Nephron progenitor cell (in vitro differentiated cells): ENCODE results near the gene CRYBG2.

Experiments
- DNase-seq: peaks from one replicate; pipeline ENCODE4 v3.0.0; 2021
- H3K27ac Mint-ChIP-seq: 2 replicates; pipeline ENCODE4 v1.8.0; 2021; ENCODE audit warnings: mild to moderate bottlenecking, moderate library complexity, mixed read lengths
- H3K27me3 Mint-ChIP-seq: 2 replicates; pipeline ENCODE4 v1.8.0; 2021; ENCODE audit warnings: mild to moderate bottlenecking, low read depth, mixed read lengths; ENCODE audit not compliant: poor library complexity
- H3K36me3 Mint-ChIP-seq: 2 replicates; pipeline ENCODE4 v1.8.0; 2021; ENCODE audit warnings: low read depth, mixed read lengths
- H3K4me1 Mint-ChIP-seq: 2 replicates; pipeline ENCODE4 v1.8.0; 2021; ENCODE audit warnings: mixed read lengths
- H3K4me3 Mint-ChIP-seq: 2 replicates; pipeline ENCODE4 v1.8.0; 2021; ENCODE audit warnings: mild to moderate bottlenecking, moderate library complexity, mixed read lengths
- H3K9me3 Mint-ChIP-seq: 2 replicates; pipeline ENCODE4 v1.8.0; 2021; ENCODE audit warnings: mild to moderate bottlenecking, moderate library complexity, mixed read lengths
- CTCF ChIP-seq: fragments of 200-600 bp; sonication (generic); IDR thresholded peaks from 2 replicates; pipeline ENCODE4 v1.5.0; 2021; ENCODE audit warnings: antibody characterized with exemption

The CRYBG2 gene

GRCh38 chr1:26321315-26322041 is 32.5 kb downstream of the CRYBG2 start:
- no peak overlapping the region for H3K4me3 Mint-ChIP-seq
- TF ChIP-seq CTCF, result peak; percentile 74
- H3K27ac Mint-ChIP-seq, result no peak overlapping the region
- H3K27me3 Mint-ChIP-seq, result no peaks in the 10 kb centered on the region
- DNase-seq, result peak; percentile 96
- H3K36me3 Mint-ChIP-seq, result no peaks in the 10 kb centered on the region
- peaks cover 44% of the 10 kb centered on the region for H3K4me1 Mint-ChIP-seq
- H3K9me3 Mint-ChIP-seq, result no peaks in the 10 kb centered on the region

- Mint-ChIP-seq H3K27ac (no peak overlapping the region), H3K4me3 (no peak overlapping the region), H3K9me3 (no peaks in the 10 kb centered on the region), H3K36me3 (no peaks in the 10 kb centered on the region), H3K4me1 (peaks cover 50% of the 10 kb centered on the region), H3K27me3 (no peaks in the 10 kb centered on the region)
- no peak for TF ChIP-seq CTCF
- DNase-seq, result no peak
Measured at GRCh38 chr1:26320896-26321295, 33.0 kb downstream of the CRYBG2 start.

- Mint-ChIP-seq H3K27ac (peak overlapping the region; percentile 89), H3K27me3 (peaks cover 6% of the 10 kb centered on the region), H3K4me1 (peaks cover 68% of the 10 kb centered on the region), H3K4me3 (no peak overlapping the region), H3K9me3 (no peaks in the 10 kb centered on the region), H3K36me3 (no peaks in the 10 kb centered on the region)
- no peak for DNase-seq
- no peak for TF ChIP-seq CTCF
Measured at GRCh38 chr1:26318338-26319064, 35.4 kb downstream of the CRYBG2 start.

- Mint-ChIP-seq H3K27ac (peak within 1 kb of the TSS; percentile 89), H3K27me3 (peaks cover 10% of the 10 kb centered on the region)
- DNase-seq, result no peak
Measured at GRCh38 chr1:26317612-26318337, 36.2 kb downstream of the CRYBG2 start, which contains the start of gene CD52. CD52 (plus strand) TSS chr1:26317958; CDS start chr1:26318018, 60 bp downstream.

GRCh38 chr1:26317146-26317545 is 36.8 kb downstream of the CRYBG2 start:
- Mint-ChIP-seq H3K27me3 (peaks cover 10% of the 10 kb centered on the region), H3K4me1 (peaks cover 69% of the 10 kb centered on the region), H3K27ac (peak overlapping the region; percentile 89), H3K4me3 (peak overlapping the region; percentile 35), H3K9me3 (no peaks in the 10 kb centered on the region), H3K36me3 (no peaks in the 10 kb centered on the region)
- TF ChIP-seq CTCF, result no peak
- DNase-seq, result no peak

More at GRCh38 chr1:26317612-26318337, 36.2 kb downstream of the CRYBG2 start, which contains the start of gene CD52:
- peak within 1 kb of the TSS; percentile 35 for H3K4me3 Mint-ChIP-seq
- H3K4me1 Mint-ChIP-seq, result peaks cover 68% of the 10 kb centered on the region
- no peak for TF ChIP-seq CTCF
- H3K9me3 Mint-ChIP-seq, result no peaks in the 10 kb centered on the region
- H3K36me3 Mint-ChIP-seq, result no peaks in the 10 kb centered on the region
